Measurements from ENCODE around the gene PDE4DIP. TPM values are rescaled to one million over a fixed set of nuclear protein-coding genes. Genes with fewer than 3 reads are reported as not detected.
"Not testable (repeated sequence)": the region's sequence is repeated elsewhere in the genome, so short reads cannot be mapped to it uniquely, and the experiment has no call there.

PDE4DIP gene
- total RNA-seq, 2 experiments from 2014 or later: 37.5 to 52.2 TPM

- intact Hi-C loops (cut with micrococcal nuclease; ENCODE audit: unreplicated experiment); DNase-seq (ENCODE audit: low spot score); CTCF ChIA-PET (ENCODE audit: unreplicated experiment); POLR2A ChIA-PET; H3K4me1 ChIP-seq (ENCODE audit: insufficient read depth, low read length, poor library complexity, severe bottlenecking); H3K9me2 ChIP-seq (ENCODE audit: insufficient read depth, low read length); H3K4me3 ChIP-seq (ENCODE audit: low read depth, low read length, poor library complexity, severe bottlenecking); H3K27ac ChIP-seq (ENCODE audit: low read depth, low read length, poor library complexity, severe bottlenecking); H3K36me3 ChIP-seq (ENCODE audit: insufficient read depth, low read length); BruUV-seq (replicated peaks); H3K9me3 ChIP-seq (ENCODE audit: low read length); H4K20me1 ChIP-seq (ENCODE audit: insufficient read depth, low read length); H2AFZ ChIP-seq (ENCODE audit: low read length); H3K4me2 ChIP-seq (ENCODE audit: low read length): not testable (repeated sequence)
- peaks cover 14% of the 10 kb centered on the region; the same call in 1 of the 2 replicates for H3K79me2 ChIP-seq (ENCODE audit: insufficient read depth, low read depth, low read length)
Measured at GRCh38 chr1:148960212-148961000, 116.2 kb downstream of the PDE4DIP start.

- H3K9me3 ChIP-seq (ENCODE audit: low read length); H3K4me2 ChIP-seq (ENCODE audit: low read length); POLR2A ChIA-PET; intact Hi-C loops (cut with micrococcal nuclease; ENCODE audit: unreplicated experiment); BruUV-seq (replicated peaks); CTCF ChIA-PET (ENCODE audit: unreplicated experiment); DNase-seq (ENCODE audit: low spot score); H3K27ac ChIP-seq (ENCODE audit: low read depth, low read length, poor library complexity, severe bottlenecking); H4K20me1 ChIP-seq (ENCODE audit: insufficient read depth, low read length); H2AFZ ChIP-seq (ENCODE audit: low read length); H3K4me3 ChIP-seq (ENCODE audit: low read depth, low read length, poor library complexity, severe bottlenecking); H3K36me3 ChIP-seq (ENCODE audit: insufficient read depth, low read length); H3K9me2 ChIP-seq (ENCODE audit: insufficient read depth, low read length); H3K4me1 ChIP-seq (ENCODE audit: insufficient read depth, low read length, poor library complexity, severe bottlenecking); H3K79me2 ChIP-seq (ENCODE audit: insufficient read depth, low read depth, low read length): not testable (repeated sequence)
Measured at GRCh38 chr1:148962127-148962857, 118.1 kb downstream of the PDE4DIP start.

GRCh38 chr1:148966084-148966483 lies 121.9 kb downstream of the PDE4DIP start:
- H3K27ac ChIP-seq (ENCODE audit: low read depth, low read length, poor library complexity, severe bottlenecking); H3K4me3 ChIP-seq (ENCODE audit: low read depth, low read length, poor library complexity, severe bottlenecking); H3K4me1 ChIP-seq (ENCODE audit: insufficient read depth, low read length, poor library complexity, severe bottlenecking); DNase-seq (ENCODE audit: low spot score); H3K36me3 ChIP-seq (ENCODE audit: insufficient read depth, low read length); intact Hi-C loops (cut with micrococcal nuclease; ENCODE audit: unreplicated experiment); BruUV-seq (replicated peaks); H3K9me3 ChIP-seq (ENCODE audit: low read length); POLR2A ChIA-PET; H3K9me2 ChIP-seq (ENCODE audit: insufficient read depth, low read length); H2AFZ ChIP-seq (ENCODE audit: low read length); H3K79me2 ChIP-seq (ENCODE audit: insufficient read depth, low read depth, low read length); CTCF ChIA-PET (ENCODE audit: unreplicated experiment); H3K4me2 ChIP-seq (ENCODE audit: low read length); H4K20me1 ChIP-seq (ENCODE audit: insufficient read depth, low read length): not testable (repeated sequence)

GRCh38 chr1:148967580-148967979 lies 123.4 kb downstream of the PDE4DIP start:
- H3K9me3 ChIP-seq (ENCODE audit: low read length); H2AFZ ChIP-seq (ENCODE audit: low read length); CTCF ChIA-PET (ENCODE audit: unreplicated experiment); DNase-seq (ENCODE audit: low spot score); BruUV-seq (replicated peaks); H3K4me2 ChIP-seq (ENCODE audit: low read length); intact Hi-C loops (cut with micrococcal nuclease; ENCODE audit: unreplicated experiment); H3K4me3 ChIP-seq (ENCODE audit: low read depth, low read length, poor library complexity, severe bottlenecking); POLR2A ChIA-PET; H3K79me2 ChIP-seq (ENCODE audit: insufficient read depth, low read depth, low read length); H3K36me3 ChIP-seq (ENCODE audit: insufficient read depth, low read length); H4K20me1 ChIP-seq (ENCODE audit: insufficient read depth, low read length); H3K4me1 ChIP-seq (ENCODE audit: insufficient read depth, low read length, poor library complexity, severe bottlenecking); H3K27ac ChIP-seq (ENCODE audit: low read depth, low read length, poor library complexity, severe bottlenecking); H3K9me2 ChIP-seq (ENCODE audit: insufficient read depth, low read length): not testable (repeated sequence)

- H3K27ac ChIP-seq (ENCODE audit: low read depth, low read length, poor library complexity, severe bottlenecking); H3K4me1 ChIP-seq (ENCODE audit: insufficient read depth, low read length, poor library complexity, severe bottlenecking); H3K9me3 ChIP-seq (ENCODE audit: low read length); H2AFZ ChIP-seq (ENCODE audit: low read length); CTCF ChIA-PET (ENCODE audit: unreplicated experiment); H3K4me3 ChIP-seq (ENCODE audit: low read depth, low read length, poor library complexity, severe bottlenecking); H3K36me3 ChIP-seq (ENCODE audit: insufficient read depth, low read length); H3K9me2 ChIP-seq (ENCODE audit: insufficient read depth, low read length); H3K79me2 ChIP-seq (ENCODE audit: insufficient read depth, low read depth, low read length); intact Hi-C loops (cut with micrococcal nuclease; ENCODE audit: unreplicated experiment); DNase-seq (ENCODE audit: low spot score); BruUV-seq (replicated peaks); H4K20me1 ChIP-seq (ENCODE audit: insufficient read depth, low read length); POLR2A ChIA-PET; H3K4me2 ChIP-seq (ENCODE audit: low read length): not testable (repeated sequence)
Measured at GRCh38 chr1:148968682-148969081, 124.5 kb downstream of the PDE4DIP start.

- H3K4me3 ChIP-seq (ENCODE audit: low read depth, low read length, poor library complexity, severe bottlenecking); H3K79me2 ChIP-seq (ENCODE audit: insufficient read depth, low read depth, low read length); DNase-seq (ENCODE audit: low spot score); H3K36me3 ChIP-seq (ENCODE audit: insufficient read depth, low read length); H3K9me2 ChIP-seq (ENCODE audit: insufficient read depth, low read length); intact Hi-C loops (cut with micrococcal nuclease; ENCODE audit: unreplicated experiment); H3K4me2 ChIP-seq (ENCODE audit: low read length); POLR2A ChIA-PET; H2AFZ ChIP-seq (ENCODE audit: low read length); H3K4me1 ChIP-seq (ENCODE audit: insufficient read depth, low read length, poor library complexity, severe bottlenecking); H4K20me1 ChIP-seq (ENCODE audit: insufficient read depth, low read length); H3K9me3 ChIP-seq (ENCODE audit: low read length); H3K27ac ChIP-seq (ENCODE audit: low read depth, low read length, poor library complexity, severe bottlenecking); CTCF ChIA-PET (ENCODE audit: unreplicated experiment); BruUV-seq (replicated peaks): not testable (repeated sequence)
Measured at GRCh38 chr1:148969126-148969525, 124.9 kb downstream of the PDE4DIP start.
